NCI-H69 (cell line): Measurements from ENCODE around the gene AOC1.
"Not testable (repeated sequence)": the region's sequence is repeated elsewhere in the genome, so short reads cannot be mapped to it uniquely, and the experiment has no call there.

Experiments used
- DNase-seq: peaks from one replicate; lab custom pipeline; 2025; lab: John Stamatoyannopoulos, UW

AOC1 gene, protein sequence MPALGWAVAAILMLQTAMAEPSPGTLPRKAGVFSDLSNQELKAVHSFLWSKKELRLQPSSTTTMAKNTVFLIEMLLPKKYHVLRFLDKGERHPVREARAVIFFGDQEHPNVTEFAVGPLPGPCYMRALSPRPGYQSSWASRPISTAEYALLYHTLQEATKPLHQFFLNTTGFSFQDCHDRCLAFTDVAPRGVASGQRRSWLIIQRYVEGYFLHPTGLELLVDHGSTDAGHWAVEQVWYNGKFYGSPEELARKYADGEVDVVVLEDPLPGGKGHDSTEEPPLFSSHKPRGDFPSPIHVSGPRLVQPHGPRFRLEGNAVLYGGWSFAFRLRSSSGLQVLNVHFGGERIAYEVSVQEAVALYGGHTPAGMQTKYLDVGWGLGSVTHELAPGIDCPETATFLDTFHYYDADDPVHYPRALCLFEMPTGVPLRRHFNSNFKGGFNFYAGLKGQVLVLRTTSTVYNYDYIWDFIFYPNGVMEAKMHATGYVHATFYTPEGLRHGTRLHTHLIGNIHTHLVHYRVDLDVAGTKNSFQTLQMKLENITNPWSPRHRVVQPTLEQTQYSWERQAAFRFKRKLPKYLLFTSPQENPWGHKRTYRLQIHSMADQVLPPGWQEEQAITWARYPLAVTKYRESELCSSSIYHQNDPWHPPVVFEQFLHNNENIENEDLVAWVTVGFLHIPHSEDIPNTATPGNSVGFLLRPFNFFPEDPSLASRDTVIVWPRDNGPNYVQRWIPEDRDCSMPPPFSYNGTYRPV

GRCh38 chr7:150852371-150852905 is at the start of gene AOC1:
AOC1 (plus strand) TSS chr7:150852517; CDS start chr7:150856471, 3,954 bp downstream.
- peak; percentile 54 for DNase-seq

DNA sequence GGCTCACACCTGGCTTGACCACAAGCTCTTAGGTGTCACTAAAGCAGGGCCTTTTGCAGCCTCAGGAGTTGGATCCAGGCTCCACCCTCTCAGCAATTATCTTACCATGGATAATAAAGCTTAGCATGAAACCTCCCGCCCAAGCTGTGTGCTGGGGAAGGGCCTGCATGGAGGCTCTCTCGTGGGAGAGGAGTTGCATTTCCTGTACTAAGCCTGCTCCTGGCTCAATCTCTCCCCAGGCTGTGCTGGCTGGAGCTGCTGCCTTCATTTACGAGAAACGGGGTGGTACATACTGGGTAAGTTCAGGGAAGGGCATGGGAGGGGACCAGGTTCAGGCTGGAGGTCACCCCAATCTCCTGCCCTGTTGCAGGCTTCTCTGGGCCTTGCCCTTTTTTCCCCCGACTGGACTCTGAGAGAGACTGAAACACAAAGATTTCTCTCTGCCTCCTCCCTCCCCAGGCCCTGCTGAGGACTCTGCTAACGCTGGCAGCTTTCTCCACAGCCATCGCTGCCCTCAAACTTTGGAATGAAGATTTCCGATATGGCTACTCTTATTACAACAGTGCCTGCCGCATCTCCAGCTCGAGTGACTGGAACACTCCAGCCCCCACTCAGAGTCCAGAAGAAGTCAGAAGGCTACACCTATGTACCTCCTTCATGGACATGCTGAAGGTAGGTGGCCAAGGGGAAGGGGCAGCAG is 49.0 kb upstream of the AOC1 start:
- peak; percentile 94 for DNase-seq

DNA sequence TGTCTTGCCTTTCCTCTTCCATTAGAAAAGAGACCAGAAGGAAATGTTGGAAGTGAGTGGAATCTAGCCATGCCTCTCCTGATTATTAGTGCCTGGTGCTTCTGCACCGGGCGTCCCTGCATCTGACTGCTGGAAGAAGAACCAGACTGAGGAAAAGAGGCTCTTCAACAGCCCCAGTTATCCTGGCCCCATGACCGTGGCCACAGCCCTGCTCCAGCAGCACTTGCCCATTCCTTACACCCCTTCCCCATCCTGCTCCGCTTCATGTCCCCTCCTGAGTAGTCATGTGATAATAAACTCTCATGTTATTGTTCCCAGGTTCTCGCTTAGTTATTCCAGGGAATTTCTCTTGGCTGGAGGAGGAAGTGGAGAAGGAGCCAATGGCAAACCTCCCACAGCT is 47.5 kb upstream of the AOC1 start:
- no peak for DNase-seq

- no peak for DNase-seq
Measured at GRCh38 chr7:150805864-150806263, 46.5 kb upstream of the AOC1 start.

- DNase-seq: no peak
Measured at GRCh38 chr7:150806454-150806853, 45.9 kb upstream of the AOC1 start.

DNA sequence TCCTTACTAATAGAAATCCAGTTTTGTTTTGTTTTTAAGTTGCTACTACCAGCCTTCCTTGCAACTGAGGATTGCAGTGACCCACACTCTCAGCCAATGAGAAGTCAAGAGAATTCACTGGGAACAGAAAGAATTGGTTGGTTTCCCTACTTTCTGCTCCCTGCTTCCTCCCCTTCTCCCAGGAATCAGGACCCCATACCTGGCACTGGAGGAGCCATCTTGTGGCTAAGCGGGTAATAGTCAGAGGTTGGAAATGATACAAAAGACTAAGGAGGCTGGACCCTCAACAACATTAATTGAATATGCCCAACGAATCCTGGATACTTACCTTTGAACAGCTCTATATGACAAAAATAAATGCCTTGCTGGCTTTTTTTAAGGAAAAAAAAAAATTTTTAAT is 45.5 kb upstream of the AOC1 start:
- no peak for DNase-seq

DNA sequence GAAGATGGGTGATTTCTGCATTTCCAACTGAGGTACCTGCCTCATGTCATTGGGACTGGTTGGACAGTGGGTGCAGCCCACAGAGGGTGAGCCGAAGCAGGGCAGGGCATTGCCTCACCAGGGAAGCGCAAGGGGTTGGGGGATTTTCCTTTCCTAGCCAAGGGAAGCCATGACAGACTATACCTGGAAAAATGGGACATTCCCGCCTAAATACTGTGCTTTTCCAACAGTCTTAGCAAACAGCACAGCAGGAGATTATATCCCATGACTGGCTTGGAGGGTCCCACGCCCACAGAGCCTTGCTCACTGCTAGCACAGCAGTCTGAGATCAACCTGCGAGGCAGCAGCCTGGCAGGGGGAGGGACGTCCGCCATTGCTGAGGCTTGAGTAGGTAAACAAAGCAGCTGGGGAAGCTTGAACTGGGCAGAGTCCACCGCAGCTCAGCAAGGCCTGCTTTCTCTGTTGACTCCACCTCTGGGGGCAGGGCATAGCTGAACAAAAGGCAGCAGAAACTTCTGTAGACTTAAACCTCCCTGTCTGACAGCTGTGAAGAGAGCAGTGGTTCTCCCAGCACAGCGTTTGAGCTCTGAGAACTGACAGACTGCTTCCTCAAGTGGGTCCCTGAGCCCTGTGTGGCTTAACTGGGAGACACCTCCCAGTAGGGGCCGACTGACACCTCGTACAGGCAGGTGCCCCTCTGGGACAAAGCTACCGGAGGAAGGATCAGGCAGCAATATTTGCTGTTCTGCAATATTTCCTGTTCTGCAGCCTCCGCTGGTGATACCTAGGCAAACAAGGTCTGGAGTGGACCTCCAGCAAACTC is 44.5 kb upstream of the AOC1 start:
- not testable (repeated sequence) for DNase-seq

- DNase-seq: no peak
Measured at GRCh38 chr7:150814328-150815001, 37.9 kb upstream of the AOC1 start.

DNA sequence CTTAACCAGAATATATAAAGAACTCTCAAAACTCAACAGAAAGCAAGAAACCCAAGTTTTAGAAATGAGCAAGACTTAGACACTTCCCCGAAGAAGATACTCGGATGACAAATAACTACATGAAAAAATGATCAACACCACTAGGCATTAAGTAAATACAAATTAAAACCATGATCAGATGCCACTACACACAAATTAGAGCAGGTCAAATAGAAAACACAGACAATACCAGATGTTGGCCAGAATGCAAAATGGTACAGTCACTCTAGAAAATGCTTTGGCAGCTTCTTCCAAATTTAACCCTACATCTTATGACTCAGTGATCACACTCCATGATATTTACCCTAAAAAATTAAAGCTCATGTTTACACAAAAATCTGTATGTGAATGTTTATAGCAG is 33.3 kb upstream of the AOC1 start:
- no peak for DNase-seq

DNA sequence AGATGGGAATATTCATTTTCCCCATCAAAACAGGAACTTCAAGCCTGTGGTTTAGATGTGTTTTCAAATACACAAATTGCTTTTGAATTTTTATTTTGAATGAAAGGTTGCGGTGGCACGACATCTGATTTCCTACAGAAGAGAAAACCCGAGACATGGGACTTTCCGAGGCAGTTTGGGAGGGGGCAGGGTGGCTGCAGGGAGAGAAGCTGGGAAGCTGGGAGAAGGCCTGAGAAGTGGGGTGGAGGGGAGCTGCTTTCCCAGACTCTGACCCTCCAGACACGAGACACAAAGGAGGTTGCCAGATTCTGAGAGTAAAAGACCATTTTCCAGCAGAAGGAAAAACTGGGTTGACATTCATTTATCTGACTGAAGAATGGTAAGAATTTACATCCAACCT is 32.2 kb upstream of the AOC1 start:
- DNase-seq: no peak

GRCh38 chr7:150820578-150821198 is 31.6 kb upstream of the AOC1 start:
- DNase-seq: no peak

- no peak for DNase-seq
Measured at GRCh38 chr7:150823043-150823442, 29.3 kb upstream of the AOC1 start.

- no peak for DNase-seq
Measured at GRCh38 chr7:150823484-150824126, 28.7 kb upstream of the AOC1 start.

- no peak for DNase-seq
Measured at GRCh38 chr7:150824379-150825177, 27.7 kb upstream of the AOC1 start.

DNA sequence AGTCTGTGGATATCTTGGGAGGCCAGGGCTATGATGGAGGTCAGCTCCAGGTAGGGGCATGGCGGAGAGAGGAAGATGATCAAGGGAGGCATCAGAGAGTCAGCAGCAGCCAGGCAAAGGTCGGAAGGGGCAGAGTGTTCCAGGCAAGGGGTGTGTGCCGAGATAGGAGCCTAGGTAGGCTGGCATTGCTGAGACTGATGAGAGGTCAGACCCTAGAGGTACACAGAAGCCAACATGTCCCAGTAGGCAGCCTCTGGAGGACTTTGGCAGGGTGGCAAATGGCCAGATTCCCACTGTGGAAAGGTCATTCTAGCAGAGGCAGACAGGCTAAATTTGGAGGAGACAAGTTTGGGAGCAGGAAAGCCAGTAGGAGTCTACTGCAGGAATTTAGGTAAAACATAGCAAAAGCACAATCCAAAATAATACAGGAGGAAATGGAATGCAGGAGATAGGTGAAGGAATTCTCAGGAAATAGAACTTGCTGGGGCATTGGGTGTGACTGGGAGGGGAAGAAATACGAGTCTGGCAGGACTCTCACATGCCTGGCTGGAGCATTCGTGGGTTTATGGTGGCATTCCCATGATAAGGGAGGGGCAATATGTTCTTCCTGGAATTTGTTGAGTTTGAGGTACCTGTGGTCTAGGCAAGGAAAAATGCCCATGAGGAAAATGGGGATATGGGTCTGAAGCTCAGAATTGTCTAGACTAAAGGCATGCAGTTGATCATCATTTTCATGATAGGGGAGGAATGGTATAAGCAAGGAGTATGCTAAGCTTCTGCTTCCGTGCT is 26.1 kb upstream of the AOC1 start:
- DNase-seq: no peak

GRCh38 chr7:150828384-150828783 is 23.9 kb upstream of the AOC1 start:
- DNase-seq: peak; percentile 25

DNA sequence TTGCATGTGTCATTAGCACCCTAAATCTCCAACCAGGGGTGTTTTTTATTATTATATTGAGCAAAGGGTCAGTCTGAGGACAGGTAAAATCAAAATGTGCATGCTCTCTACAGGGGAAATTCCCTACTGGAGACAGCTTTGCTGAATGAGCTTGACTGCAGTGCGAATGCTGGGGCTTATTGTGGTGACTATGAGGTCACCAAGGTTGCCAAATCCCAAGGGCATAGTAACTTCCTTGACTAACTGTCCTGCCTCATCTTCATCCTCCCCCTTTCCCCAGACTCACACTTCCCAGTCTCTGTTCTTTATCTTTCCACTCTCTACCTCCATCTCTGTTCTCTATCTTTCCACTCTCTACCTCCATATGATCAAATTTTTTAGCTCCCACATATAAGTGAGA is 22.9 kb upstream of the AOC1 start:
- peak; percentile 43 for DNase-seq

- DNase-seq: peak; percentile 97
Measured at GRCh38 chr7:150830937-150831336, 21.4 kb upstream of the AOC1 start.
